Measurements from ENCODE around the gene NPHP1.
"Not testable (repeated sequence)": the region's sequence is repeated elsewhere in the genome, so short reads cannot be mapped to it uniquely, and the experiment has no call there.

NPHP1 gene

DNA sequence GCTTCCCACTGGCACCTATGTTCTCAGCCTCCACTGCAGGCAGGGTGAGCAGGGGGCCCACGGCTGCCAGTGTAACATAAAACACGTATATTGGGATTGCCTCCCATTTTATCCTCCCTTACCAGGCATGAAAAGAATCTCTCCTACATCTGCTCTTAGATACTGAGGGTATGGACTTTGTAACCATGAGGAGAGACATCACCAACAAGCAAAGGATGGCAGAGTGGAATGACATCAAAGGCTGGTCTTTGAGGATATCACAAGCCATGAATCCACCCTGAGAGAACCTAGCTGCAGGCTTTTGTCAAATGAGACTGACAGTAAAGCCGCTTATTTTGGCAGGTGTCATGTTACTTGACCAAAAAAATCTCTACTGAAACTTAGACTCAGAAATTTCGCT is 7.4 kb downstream of the NPHP1 start:
- no peak for DNase-seq (ENCODE audit: low spot score)

DNA sequence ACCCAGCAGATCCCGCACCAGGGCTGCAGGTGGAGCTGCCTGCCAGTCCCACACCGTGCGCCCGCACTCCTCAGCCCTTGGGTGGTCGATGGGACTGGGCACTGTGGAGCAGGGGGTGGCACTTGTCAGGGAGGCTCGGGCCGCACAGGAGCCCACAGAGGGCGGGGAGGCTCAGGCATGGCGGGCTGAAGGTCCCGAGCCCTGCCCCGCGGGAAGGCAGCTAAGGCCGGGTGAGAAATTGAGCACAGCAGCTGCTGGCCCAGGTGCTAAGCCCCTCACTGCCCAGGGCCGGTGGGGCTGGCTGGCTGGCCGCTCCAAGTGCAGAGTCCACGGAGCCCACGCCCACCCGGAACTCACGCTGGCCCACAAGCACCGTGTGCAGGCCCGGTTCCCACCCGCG is 14.6 kb downstream of the NPHP1 start:
- not testable (repeated sequence) for DNase-seq (ENCODE audit: low spot score)

DNA sequence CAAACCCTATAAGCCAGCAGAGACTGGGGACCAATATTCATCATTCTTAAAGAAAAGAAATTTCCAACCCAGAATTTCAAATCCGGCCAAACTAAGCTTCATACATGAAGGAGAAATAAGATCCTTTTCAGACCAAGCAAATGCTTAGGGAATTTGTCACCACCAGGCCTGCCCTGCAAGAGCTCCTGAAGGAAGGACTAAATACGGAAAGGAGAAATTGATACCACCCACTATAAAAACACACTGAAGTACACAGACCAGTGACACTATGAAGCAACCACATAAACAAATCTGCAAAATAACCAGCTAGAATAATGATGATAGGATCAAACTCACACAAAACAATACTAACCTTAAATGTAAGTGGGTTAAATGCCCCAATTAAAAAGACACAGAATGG is 22.4 kb downstream of the NPHP1 start:
- no peak for DNase-seq (ENCODE audit: low spot score)

DNA sequence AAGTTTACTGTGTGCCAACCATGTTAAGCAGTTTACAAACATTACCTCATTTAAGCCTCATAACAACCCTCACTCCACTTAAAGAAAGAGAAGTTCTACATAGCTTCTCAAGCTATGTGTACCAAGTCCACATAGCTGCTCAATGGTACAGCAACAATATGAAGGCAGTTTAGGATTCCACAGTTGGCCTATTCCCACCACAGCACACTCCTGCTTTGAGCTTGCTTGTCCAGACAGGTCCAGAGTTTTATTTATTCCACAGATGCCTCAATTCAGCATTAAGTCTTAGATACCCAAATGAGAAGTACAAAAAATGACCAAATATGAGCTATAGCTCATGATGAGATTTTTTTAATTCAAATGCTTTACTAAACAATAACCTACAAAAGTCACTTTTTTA is 24.8 kb downstream of the NPHP1 start:
- DNase-seq (ENCODE audit: low spot score): no peak

DNA sequence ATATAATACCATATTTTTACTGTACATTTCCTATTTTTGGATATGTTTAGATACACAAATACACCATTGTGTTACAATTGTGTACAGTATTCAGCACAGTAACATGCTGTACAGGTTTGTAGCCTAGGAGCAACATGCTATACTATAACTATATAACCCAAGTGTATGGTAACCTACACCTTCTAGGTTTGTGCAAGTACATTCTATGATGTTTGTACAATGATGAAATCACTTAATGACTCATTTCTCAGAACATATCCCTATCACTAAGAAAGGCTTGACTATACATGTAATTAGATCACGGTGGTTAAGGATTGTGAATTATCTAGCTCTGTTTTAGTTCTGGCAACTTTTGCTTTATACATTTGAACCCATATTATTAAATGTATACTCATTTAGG is 31.3 kb downstream of the NPHP1 start:
- no peak for DNase-seq (ENCODE audit: low spot score)

DNA sequence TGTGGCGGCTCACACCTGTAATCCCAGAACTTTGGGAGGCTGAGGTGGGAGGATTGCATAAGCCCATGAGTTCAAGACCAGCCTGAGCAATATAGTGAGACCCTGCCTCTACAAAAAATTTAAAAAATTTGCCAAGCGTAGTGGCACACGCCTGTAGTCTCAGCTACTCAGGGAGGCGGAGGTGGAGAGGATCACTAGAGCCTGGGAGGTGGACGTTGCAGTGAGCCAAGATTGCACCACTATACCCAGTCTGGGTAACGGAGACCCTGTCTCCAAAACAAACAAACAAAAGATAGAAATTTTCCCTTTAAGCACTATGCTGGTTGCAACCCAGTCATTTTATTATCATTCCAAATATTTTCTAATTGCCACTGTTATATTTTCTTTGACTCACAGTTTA is 32.3 kb downstream of the NPHP1 start:
- DNase-seq (ENCODE audit: low spot score): no peak

DNA sequence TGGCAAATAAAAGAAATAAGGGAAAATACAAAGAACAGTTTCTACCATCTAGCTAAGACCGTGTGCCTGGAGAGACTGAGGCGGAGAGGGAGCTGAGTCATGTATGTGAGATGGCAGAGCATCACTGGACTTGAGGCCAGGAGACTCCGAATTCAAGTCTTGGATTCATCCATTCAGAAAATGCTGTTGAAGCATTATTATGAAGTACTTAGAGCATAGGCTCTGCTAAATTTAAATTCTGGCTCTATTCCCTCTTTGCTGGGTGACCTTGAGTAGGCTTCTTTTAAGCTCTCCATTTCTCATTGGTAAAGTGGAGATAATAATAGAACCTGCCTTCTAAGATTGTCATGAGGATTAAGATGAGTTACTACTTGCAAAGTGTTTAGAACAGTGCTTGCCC is 34.7 kb downstream of the NPHP1 start:
- DNase-seq (ENCODE audit: low spot score): no peak

DNA sequence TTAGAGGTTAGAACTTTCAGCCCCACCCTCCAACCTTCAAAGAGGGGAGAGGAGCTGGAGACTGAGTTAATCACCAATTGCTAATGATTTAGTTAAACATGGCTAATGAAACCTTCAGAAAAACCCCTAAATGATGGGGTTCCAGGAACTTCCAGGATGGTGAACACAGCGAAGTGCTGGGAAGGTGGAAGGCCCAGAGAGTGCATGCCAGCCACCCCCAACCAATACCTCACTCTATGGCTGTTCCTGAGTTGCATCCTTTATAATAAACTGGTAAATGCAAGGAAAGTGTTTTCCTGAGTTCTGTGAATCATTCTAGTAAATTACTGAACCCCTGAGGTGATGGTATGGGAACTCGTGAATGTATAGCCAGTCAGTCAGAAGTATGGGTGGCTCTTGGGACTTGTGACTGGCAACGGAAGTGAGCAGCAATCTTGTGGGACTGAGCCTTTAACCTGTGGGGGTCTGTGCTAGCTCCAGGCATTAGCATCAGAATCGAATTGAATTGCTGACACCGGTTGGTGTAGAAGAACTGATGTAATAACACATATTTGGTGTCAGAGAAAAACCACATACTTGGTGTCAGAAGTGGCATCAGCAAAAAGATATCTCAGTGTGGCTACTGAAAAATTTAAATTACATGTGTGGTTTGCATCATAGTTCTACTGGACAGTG is 37.4 kb downstream of the NPHP1 start:
- DNase-seq (ENCODE audit: low spot score): no peak

DNA sequence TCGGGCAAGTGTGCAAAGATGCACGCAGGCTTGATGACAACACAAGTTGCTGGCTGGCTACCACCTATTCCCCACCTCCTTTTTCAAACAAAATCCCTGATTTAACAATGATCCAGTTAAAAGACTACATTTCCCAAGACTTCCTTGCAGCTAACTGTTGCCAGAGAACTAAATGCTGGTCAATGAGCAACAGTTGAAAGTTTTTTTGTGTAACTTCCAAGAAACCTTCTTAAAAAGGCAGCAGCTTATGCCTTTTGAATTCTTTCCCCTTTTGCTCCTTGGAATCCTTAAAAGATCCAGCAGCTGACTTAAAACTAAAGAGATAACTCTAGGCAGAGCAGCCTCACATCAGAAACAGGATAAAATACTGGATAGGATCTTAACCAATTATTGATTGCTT is 38.5 kb downstream of the NPHP1 start:
- no peak for DNase-seq (ENCODE audit: low spot score)

DNA sequence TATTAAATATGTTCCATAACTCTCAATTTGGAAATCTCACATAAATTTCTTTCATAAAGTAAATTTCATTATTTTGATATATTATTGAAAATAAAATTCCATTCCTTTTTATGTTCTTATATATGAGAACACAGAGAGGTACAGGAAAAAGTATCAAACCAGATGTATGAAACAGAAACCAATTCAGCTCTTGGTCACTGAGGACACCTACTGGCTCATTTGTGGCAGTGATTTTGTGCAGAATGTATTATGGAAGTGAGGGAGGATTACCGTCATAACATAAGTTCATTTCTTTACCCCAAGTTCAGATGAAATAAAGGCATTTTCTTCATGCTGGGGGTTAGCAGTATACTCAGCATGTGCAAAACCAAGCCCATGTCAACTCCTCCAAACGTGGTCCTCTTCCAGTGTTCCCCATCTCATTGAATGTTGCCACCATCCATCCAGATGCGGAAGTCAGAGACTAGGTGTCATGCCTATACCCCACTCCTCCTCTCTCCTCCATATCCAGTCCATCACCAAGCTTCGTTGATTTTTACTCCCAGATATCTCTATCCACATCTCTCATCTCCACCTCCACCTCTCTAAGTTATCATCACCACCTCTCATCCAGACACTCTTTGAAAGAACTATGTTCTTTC is 47.5 kb downstream of the NPHP1 start:
- DNase-seq (ENCODE audit: low spot score): peak; percentile 55

DNA sequence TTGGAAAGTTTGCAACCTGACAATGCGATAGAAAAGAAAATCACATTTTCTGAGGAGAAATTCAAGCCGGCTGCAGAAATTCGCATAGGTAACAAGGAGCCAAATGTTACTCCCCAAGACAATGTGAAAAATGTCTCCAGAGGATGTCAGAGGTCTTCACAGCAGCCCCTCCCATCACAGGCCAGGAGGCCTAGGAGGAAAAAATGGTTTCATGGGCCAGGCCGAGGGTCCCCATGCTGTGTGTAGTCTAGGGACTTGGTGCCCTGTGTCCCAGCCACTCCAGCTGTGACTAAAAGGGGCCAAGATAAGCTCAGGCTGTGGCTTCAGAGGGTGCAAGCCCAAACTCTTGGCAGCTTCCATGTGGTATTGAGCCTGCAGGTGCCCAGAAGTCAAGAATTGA is 50.0 kb downstream of the NPHP1 start:
- DNase-seq (ENCODE audit: low spot score): not testable (repeated sequence)

DNA sequence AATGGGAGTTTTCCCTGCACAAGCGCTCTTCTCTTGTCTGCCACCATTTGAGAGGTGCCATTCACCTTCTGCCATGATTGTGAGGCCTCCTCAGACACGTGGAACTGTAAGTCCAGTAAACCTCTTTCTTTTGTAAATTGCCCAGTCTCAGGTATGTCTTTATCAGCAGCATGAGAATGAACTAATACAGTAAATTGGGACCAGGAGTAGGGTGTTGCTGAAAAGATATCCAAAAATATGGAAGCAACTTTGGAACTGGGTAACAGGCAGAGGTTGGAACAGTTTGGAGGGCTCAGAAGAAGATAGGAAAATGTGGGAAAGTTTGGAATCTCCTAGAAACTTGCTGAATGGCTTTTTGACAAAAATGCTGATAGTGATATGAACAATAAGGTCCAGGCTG is 50.6 kb downstream of the NPHP1 start:
- not testable (repeated sequence) for DNase-seq (ENCODE audit: low spot score)

DNA sequence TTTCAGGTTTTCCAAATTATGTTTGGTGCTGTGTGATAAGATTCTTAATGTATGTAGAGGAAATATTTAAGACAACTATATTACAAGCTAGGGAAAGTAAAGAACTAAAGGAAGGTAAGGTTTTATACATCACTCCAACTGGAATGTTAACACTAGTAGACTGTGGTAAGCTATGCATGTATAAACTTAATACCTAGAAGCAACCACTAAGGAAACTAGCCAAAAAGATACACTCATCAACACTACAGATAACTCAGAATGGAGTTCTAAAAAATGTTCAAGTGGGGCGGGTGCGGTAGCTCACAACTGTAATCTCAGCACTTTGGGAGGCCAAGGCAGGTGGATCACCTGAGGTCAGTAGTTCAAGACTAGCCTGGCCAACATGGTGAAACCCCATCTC is 51.4 kb downstream of the NPHP1 start:
- no peak for DNase-seq (ENCODE audit: low spot score)

DNA sequence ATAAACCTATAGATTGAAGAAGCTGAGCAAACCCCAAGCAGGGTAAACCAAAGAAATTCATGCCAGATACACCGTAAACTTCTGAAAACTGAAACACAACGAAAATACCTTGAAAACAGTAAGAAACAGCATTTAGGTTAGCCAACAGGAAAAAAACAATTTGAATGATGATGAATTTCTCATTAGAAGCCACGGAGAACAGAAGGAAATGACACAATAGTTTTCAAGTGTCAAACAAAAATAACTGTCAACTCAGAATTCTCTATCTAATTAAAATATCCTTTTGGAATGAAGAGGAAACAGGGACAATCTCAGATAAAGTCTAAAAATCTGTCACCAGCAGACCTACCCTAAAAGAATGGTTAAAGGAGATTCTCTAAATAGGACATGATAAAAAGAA is 51.9 kb downstream of the NPHP1 start:
- DNase-seq (ENCODE audit: low spot score): no peak

DNA sequence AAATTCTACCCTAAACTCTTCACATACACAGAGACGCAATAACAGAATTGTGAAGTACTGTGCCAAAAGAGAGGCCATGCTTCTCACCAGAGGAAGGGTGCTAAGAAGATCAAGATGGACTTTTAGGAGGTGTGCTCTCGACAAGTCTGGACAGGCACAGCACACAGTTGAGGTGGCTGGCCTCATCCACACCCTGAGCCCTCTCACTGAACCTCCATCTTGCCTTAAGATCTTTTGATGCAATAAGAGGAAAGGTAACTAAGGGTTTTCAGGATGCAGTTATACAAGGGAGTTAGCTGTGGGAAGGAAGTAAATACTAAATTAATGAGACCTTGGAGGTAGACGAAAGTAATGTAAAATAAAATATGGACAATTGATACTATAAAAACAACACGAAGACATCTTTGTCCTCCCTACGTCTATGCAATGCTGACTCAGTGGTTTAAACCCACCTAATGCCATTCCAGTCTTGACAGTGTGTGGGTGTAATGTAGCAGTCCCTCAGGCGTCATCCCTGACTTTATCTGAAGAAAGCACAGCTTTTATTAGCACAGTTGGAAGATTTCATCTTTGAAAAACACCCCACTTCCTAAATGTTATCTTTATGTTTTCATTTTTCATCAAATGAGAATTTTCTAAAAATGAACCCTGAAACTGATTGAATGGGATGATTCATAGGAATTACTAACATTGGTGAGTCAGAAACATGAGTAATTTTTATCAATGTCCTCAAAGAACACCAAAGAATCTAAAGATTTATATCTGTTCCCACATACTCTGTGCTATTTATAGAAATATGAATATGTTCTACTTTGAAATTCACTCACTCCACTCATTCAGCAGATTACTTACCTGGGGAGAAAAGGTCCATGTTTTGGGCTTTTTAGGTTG is 55.2 kb downstream of the NPHP1 start:
- DNase-seq (ENCODE audit: low spot score): no peak

DNA sequence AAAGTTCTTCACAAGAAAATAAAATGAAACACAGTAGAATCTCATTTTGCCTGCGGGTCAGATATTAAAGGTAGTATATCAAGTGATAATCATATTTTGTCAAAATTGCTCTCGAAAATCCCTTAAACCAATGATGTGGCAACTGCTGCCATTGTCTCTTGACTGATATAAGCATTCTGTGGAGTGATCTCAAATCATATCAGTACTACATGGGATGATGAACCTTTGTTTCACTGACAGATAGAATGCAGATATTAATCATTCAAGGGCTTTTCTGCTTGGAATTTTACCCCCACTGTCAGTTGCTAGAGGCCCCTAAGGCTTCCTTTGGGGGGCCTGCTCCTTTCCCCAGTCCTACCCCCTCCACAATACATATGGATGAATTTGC is 57.9 kb downstream of the NPHP1 start:
- no peak for DNase-seq (ENCODE audit: low spot score)

DNA sequence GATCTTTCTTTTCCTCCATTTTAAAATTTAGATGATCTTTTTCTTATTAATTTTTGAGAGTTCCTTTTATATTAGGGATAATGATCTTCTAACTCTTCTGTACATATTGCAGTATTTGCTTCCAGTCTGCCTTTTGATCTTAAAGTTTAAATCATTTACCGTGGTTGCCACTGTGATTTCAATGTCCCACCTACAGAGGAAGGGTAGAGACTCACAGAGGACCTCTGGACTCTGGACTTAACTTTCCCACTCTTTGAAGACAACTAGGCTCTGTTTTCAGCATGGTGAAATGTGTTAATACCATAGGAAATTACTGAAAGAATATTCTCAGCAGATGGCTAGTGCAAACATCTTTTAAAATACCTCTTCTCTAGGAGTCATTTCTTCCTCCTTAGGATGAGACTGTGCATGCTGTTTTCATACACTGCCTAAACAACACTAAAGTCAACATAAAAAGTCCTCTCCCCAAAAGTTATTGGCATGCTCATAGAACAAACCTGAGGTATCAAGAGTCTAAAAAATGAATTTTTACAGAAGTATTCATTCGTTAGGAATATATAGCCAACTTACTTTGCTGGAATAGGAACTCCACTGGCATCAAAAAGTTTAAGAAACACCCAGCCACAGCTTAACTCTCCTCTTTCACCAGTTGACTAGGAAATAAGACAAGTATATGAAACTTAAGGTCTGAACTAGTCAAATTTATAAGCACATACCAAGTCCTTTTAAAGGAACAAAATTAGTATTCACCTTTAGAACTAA is 58.4 kb downstream of the NPHP1 start:
- DNase-seq (ENCODE audit: low spot score): no peak

DNA sequence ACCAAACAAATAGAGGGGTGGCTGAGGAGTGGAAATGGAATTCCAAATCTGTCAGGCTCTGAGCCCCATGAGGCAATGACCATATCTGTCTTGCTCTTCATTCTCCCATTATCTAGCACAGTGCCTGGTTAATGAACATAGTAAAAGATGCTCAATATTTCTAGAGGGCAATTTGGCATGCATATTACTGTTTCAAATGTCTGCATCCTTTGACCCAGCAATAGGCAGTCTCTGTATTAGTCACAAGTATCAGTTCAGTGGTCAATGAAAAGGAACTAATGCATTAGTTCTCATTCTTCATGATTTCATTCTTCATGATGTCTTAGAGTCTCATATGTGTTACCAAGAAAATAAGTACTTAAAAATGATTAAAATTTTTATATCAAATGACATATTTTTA is 60.8 kb downstream of the NPHP1 start:
- DNase-seq (ENCODE audit: low spot score): no peak

DNA sequence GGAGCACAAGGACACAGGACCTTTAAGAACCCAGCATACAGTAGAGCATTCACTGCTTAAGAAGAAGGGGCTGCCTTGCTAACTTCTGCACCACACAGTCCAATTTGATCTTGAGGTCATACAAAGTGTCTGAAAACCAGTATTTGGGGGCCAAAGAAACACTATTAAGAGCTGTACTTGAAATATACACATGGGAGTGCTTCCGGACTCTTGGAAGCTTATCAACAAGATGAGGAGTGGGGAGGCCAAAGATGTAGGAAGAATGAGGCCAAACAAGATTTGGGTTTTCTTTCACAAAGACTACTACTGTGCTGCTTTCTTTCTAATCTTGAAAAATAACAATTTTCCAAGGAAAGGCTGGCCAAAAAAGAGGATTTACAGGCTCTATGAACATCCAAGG is 64.4 kb downstream of the NPHP1 start:
- DNase-seq (ENCODE audit: low spot score): no peak

DNA sequence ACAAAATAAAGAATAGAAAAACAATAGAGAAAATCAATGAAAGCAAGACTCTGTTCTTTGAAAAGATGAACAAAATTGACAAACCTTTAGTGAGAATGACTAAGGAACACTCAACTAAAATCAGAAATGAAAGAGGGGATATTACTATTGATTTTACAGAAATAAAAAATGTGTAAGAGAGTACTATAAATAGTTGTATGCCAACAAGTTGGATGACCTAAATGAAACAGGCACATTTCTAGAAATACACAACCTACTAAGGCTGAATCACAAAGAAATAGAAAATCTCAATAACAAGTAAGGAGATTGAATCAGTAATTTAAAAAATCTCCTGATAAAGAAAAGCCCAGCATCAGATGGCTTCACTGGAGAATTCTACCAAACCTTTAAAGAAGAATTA is 70.8 kb downstream of the NPHP1 start:
- no peak for DNase-seq (ENCODE audit: low spot score)

DNA sequence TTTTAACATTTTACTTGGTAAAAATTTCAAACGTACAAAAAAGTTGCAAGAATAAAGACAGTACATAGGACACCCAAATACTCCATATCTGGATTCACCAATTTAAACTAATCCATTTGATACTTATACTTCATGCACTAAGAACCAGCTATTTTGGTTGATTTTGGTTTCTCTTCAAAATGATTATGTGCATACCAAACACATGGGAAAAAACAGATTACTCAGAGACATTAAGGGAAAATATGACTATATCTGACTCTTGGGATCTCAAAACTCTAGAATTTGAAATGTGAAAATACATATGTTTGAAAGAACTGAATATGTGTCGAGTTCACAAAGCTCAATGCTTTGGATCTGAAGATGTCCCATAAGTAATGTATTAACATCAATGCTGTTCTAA is 73.6 kb downstream of the NPHP1 start:
- DNase-seq (ENCODE audit: low spot score): no peak

DNA sequence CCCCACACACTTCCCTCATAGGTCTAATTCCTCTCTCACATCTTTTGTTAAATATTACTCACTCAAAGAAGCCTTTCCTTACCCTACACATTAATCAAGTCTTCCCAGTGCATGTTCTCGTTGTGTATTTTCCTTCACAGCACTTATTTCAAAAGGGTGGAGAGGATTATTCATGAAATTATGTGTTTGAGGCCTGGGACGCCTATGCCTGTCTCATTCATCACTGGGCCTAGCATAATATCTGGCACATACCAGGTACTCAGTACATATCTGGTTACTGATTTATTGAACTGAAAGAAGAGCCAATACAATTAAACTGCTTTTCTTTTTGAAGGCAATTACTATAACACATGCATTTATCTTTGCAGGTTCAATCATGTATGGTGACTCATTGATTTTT is 74.1 kb downstream of the NPHP1 start:
- no peak for DNase-seq (ENCODE audit: low spot score)
